Neural crest cell (in vitro differentiated cells): Measurements from ENCODE around the gene SLPI. TPM values are rescaled to one million over a fixed set of nuclear protein-coding genes. Genes with fewer than 3 reads are reported as not detected.

Source experiments
- DNase-seq: peaks from one replicate; pipeline ENCODE4 v3.0.0; 2021; ENCODE audit warnings: low read depth, mixed read lengths, low spot score
- H3K27ac Mint-ChIP-seq: one replicate; pipeline ENCODE4 v1.8.0; 2021; ENCODE audit warnings: mild to moderate bottlenecking, mixed read lengths; ENCODE audit not compliant: unreplicated experiment
- H3K27me3 Mint-ChIP-seq: 2 replicates; pipeline ENCODE4 v1.8.0; 2021; ENCODE audit warnings: low read depth, mild to moderate bottlenecking, mixed read lengths
- H3K36me3 Mint-ChIP-seq: 2 replicates; pipeline ENCODE4 v1.8.0; 2021; ENCODE audit warnings: low read depth, mild to moderate bottlenecking, mixed read lengths
- H3K4me1 Mint-ChIP-seq: 2 replicates; pipeline ENCODE4 v1.8.0; 2021; ENCODE audit warnings: mixed read lengths
- H3K4me3 Mint-ChIP-seq: one replicate; pipeline ENCODE4 v1.8.0; 2021; ENCODE audit warnings: mild to moderate bottlenecking, mixed read lengths
- H3K9me3 Mint-ChIP-seq: 2 replicates; pipeline ENCODE4 v1.8.0; 2021; ENCODE audit warnings: mixed read lengths
- total RNA-seq: library from RNA; stranded (reverse); gene quantifications from 2 replicates; pipeline ENCODE4 v1.2.1, GENCODE V29; 2021
- TF ChIP-seq, protein P1 (sequence below): fragments of 200-600 bp; sonication (generic); conservative IDR thresholded peaks from 2 replicates; pipeline ENCODE4 v1.5.0; 2021; ENCODE audit warnings: antibody characterized with exemption, mild to moderate bottlenecking

SLPI gene
- total RNA-seq, 1 donor from 2014 or later, result not detected

DNA sequence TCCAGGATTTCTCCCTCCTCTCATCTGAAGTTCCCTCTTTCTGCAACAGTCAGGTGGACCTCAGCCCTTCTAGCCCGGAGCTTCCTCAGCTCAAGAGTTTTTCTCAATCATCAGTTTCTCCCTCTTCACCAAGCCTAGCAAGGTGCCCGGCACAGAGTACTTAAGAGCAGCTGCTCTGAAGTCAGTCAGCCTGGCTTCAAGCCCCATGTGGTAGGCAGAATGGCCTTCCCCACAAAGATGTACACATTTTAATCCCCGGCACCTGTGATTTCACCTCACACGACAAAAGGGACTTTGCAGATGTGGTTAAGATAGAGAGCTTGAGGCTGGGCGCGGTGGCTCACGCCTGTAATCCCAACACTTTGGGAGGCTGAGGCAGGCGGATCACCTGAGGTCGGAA lies 37.2 kb upstream of the SLPI start:
- no peak for DNase-seq
- H3K27ac Mint-ChIP-seq, result no peak overlapping the region
- no peaks in the 10 kb centered on the region for H3K9me3 Mint-ChIP-seq
- H3K36me3 Mint-ChIP-seq, result no peaks in the 10 kb centered on the region
- TF ChIP-seq, protein P1, sequence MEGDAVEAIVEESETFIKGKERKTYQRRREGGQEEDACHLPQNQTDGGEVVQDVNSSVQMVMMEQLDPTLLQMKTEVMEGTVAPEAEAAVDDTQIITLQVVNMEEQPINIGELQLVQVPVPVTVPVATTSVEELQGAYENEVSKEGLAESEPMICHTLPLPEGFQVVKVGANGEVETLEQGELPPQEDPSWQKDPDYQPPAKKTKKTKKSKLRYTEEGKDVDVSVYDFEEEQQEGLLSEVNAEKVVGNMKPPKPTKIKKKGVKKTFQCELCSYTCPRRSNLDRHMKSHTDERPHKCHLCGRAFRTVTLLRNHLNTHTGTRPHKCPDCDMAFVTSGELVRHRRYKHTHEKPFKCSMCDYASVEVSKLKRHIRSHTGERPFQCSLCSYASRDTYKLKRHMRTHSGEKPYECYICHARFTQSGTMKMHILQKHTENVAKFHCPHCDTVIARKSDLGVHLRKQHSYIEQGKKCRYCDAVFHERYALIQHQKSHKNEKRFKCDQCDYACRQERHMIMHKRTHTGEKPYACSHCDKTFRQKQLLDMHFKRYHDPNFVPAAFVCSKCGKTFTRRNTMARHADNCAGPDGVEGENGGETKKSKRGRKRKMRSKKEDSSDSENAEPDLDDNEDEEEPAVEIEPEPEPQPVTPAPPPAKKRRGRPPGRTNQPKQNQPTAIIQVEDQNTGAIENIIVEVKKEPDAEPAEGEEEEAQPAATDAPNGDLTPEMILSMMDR, result no peak
- peaks cover 73% of the 10 kb centered on the region for H3K27me3 Mint-ChIP-seq
- H3K4me3 Mint-ChIP-seq, result peak overlapping the region; percentile 64
- H3K4me1 Mint-ChIP-seq, result peaks cover 21% of the 10 kb centered on the region

DNA sequence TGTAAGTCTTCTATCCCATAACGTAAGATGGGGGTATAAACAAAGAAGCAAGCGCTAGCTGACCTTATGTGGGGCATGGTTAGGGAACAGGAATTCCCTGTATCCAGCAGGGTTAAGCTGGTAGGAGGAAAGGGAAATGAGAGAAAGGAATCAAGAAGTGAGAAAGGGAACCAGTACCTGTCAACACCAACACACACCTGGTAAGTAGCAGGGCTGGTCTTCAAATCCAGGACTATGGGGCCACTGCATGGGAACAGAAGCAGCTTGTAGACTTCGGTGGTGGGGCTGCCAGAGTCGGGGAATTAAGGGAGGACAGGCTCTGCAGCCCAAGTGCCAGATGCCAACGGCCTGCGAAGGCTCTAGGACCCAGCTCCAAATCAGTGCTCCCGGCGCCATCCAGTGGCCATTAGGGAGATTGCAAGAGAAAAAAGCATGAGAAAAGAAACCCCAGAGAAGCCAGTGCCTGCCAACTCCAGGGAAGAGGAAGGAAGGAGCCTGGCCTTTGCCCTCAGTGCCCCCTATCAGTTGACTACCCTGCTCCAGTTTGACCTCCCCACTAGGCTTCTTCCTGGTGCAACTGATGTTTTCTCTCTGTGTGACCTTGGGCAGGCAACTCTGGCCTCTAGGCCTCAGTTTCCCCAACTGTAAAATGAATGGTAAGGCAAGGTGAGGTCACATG lies 36.5 kb upstream of the SLPI start:
- TF ChIP-seq, protein P1, result peak; percentile 88
- Mint-ChIP-seq H3K9me3 (no peaks in the 10 kb centered on the region), H3K27me3 (peaks cover 74% of the 10 kb centered on the region), H3K4me1 (peaks cover 21% of the 10 kb centered on the region), H3K27ac (no peak overlapping the region), H3K4me3 (peak overlapping the region; percentile 64), H3K36me3 (no peaks in the 10 kb centered on the region)
- DNase-seq, result peak; percentile 85

DNA sequence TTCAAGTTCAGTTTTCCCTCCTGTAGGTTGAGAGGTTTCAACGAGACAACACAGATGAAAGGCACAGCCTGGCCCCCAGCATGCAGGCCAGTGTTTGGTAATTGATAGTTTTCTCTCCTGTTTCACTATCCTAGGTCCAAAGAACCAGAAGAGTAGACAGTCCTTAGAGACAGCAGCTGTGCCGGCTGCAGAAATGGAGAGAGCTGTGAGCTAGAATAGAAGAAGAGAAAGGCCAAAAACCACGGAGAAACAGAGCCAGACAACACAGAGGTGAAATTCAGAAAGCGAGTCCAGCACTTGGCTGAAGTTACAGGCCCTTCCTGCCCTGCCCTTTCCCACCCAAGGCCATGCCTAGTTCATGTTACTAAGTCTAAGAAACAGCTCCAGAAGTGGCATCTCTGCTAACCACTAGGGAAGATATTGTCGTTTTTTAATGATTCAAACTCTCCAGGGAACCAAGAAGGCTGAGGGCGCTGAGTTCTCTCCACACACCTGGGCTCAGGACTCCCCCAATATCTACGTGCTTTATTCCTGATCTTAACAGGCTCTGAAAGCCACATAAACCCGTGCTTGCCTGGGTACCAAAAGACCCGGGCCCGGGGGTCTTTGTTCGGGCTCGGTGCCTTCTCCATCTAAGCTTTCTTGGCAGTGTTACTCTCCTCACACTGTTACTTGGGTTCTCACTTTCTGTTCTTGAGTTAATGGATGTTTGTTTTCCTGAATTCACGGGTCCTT lies 35.7 kb upstream of the SLPI start:
- Mint-ChIP-seq H3K9me3 (no peaks in the 10 kb centered on the region), H3K36me3 (no peaks in the 10 kb centered on the region), H3K4me1 (peaks cover 21% of the 10 kb centered on the region), H3K4me3 (no peak overlapping the region), H3K27ac (peak overlapping the region; percentile 48), H3K27me3 (peaks cover 81% of the 10 kb centered on the region)
- no peak for DNase-seq
- TF ChIP-seq, protein P1, result no peak

DNA sequence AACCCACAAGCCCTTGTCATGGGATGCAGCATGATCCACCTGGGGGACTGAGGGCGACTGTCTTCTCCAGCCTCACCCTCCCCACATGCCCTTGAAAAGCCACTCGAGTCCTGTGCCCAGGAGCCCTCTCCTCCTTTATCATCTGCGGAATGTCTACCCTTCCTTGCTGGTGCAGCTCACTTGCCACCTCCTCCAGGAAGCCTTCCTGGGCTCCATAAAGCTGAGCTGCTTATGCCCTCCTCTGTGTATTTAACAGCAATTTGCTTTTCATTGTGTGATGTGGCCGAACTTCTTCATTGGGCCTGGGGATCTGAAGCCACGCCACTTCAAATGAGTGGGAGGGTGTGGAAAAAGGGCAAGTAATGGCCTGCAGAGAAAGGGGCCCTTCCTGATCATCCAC lies 34.5 kb upstream of the SLPI start:
- Mint-ChIP-seq H3K27me3 (peaks cover 89% of the 10 kb centered on the region), H3K4me3 (no peak overlapping the region), H3K27ac (no peak overlapping the region), H3K4me1 (peaks cover 19% of the 10 kb centered on the region), H3K36me3 (no peaks in the 10 kb centered on the region), H3K9me3 (no peaks in the 10 kb centered on the region)
- DNase-seq, result no peak
- TF ChIP-seq, protein P1, result no peak

DNA sequence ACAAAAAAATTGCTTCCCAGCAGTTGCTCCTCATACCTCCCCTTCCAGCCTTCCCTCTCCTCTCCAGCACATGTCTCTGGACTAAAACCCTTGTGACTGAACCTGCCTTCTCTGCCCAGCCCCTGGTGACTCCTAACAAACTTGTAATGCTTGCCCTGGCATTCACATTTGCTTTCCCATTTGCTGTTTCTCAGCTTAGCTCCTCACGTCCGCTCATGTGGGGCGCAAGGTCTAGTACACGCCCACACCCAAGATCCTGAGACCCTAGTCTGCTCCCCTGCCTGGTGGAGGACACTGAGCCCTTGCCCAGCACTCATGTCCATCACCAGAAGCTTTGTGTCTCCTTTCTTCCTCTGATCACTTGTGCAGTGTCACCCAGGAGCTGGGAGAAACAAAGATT lies 34.0 kb upstream of the SLPI start:
- Mint-ChIP-seq H3K4me1 (peaks cover 17% of the 10 kb centered on the region), H3K27me3 (peaks cover 90% of the 10 kb centered on the region), H3K9me3 (no peaks in the 10 kb centered on the region), H3K27ac (no peak overlapping the region), H3K36me3 (no peaks in the 10 kb centered on the region), H3K4me3 (no peak overlapping the region)
- TF ChIP-seq, protein P1, result no peak
- no peak for DNase-seq
